HG03139 (cell line): ENCODE measurements around the gene CLBA1.
"Not testable (repeated sequence)": the region's sequence is repeated elsewhere in the genome, so short reads cannot be mapped to it uniquely, and the experiment has no call there.

ENCODE experiments used
- ATAC-seq: cut with Tn5 transposase; IDR thresholded peaks from one replicate; pipeline ENCODE4 v1.9.1; 2021; ENCODE audit not compliant: unreplicated experiment

Gene CLBA1

DNA sequence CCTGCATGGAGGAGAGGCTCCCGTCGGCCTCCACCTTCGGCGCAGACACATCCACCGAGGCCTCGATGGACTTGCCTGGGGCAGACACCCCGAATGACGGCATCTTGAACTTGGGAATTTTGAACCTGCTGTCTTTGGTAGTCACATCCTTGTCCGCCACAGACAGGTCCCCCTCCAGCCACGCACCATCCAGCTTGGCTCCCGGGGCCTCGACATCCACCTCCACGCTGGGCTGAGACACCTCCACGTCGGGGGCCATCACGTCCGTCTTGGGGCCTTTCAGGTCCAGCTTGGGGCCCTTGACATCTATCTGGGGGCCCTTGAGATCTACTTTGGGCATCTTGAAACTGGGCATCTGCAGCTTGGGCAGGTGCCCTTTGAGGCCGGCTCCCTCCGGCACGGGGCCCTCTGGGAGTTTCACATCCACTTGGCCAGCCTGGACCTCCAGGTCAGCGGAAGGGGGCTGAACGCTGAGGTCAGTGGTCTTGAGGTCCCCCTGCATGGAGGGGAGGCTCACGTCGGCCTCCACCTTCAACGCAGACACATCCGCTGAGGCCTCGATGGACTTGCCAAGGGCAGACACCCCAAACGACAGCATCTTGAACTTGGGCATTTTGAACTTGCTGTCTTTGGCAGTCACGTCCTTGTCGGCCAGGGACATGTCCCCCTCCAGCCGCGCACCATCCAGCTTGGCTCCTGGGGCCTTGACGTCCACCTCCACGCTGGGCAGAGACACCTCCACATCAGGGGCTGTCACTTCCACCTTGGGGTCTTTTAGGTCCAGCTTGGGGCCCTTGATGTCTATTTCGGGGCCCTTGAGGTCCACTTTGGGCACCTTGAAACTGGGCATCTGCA, 37.5 kb upstream of the CLBA1 start:
- not testable (repeated sequence) for ATAC-seq

DNA sequence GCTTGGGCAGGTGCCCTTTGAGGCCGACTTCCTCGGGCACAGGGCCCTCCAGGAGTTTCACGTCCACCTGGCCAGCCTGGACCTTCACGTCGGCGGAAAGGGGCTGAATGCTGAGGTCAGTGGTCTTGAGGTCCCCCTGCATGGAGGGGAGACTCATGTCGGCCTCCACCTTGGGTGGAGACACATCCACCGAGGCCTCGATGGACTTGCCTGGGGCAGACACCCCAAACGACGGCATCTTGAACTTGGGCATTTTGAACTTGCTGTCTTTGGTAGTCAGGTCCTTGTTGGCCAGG, 36.9 kb upstream of the CLBA1 start:
- no peak for ATAC-seq

DNA sequence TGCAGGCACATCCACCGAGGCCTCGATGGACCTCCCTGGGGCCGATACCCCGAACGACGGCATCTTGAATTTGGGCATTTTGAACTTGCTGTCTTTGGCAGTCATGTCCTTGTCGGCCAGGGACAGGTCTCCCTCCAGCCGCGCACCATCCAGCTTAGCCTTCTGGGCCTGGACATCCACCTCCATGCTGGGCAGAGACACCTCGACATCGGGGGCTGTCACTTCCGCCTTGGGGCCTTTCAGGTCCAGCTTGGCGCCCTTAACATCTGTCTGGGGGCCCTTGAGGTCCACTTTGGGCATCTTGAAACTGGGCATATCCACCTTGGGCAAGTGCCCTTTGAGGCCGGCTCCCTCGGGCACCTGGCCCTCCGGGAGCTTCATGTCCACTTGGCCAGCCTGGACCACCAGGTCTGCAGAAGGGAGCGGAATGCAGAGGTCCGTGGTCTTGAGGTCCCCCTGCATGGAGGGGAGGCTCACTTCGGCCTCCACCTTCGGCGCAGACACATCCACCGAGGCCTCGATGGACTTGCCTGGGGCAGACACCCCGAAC, 36.1 kb upstream of the CLBA1 start:
- ATAC-seq: not testable (repeated sequence)

DNA sequence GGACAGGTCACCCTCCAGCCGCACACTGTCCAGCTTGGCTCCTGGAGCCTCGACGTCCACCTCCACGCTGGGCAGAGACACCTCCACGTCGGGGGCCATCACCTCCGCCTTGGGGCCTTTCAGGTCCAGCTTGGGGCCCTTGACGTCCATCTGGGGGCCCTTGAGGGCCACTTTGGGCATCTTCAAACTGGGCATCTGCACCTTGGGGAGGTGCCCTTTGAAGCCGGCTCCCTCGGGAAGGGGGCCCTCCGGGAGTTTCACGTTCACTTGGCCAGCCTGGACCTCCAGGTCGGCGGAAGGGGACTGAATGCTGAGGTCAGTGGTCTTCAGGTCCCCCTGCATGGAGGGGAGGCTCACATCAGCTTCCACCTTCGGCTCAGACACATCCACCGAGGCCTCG, 35.6 kb upstream of the CLBA1 start:
- no peak for ATAC-seq

DNA sequence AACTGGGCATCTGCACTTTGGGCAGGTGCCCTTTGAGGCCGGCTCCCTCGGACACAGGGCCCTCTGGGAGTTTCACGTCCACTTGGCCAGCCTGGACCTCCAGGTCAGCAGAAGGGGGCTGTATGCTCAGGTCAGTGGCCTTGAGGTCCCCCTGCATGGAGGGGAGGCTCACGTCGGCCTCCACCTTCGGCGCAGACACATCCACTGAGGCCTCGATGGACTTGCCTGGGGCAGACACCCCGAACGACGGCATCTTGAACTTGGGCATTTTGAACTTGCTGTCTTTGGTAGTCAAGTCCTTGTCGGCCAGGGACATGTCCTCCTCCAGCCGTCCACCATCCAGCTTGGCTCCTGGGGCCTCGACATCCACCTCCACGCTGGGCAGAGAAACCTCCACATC, 34.9 kb upstream of the CLBA1 start:
- not testable (repeated sequence) for ATAC-seq

DNA sequence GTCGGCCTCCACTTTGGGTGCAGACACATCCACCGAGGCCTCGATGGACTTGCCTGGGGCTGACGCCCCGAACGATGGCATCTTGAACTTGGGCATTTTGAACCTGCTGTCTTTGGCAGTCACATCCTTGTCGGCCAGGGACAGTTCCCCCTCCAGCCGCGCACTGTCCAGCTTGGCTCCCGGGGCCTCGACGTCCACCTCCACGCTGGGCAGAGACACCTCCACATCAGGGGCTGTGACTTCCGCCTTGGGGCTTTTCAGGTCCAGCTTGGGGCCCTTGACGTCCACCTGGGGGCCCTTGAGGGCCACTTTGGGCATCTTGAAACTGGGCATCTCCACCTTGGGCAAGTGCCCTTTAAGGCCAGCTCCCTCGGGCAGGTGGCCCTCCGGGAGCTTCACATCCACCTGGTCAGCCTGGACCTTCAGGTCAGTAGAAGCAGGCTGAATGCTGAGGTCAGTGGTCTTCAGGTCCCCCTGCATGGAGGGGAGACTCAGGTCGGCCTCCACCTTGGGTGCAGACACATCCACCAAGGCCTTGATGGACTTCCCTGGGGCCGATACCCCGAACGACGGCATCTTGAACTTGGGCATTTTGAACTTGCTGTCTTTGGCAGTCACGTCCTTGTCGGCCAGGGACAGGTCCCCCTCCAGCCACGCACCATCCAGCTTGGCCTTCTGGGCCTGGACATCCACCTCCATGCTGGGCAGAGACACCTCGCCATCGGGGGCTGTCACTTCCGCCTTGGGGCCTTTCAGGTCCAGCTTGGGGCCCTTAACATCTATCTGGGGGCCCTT, 33.5 kb upstream of the CLBA1 start:
- not testable (repeated sequence) for ATAC-seq

DNA sequence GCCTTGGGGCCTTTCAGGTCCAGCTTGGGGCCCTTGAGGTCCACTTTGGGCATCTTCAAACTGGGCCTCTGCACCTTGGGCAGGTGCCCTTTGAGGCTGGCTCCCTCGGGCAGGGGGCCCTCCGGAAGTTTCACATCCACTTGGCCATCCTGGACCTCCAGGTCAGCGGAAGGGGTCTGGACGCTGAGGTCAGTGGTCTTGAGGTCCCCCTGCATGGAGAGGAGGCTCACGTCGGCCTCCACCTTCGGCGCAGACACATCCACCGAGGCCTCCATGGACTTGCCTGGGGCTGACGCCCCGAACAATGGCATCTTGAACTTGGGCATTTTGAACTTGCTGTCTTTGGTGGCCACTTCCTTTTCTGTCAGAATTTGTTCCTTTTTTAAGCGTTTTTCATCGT, 32.5 kb upstream of the CLBA1 start:
- ATAC-seq: no peak

DNA sequence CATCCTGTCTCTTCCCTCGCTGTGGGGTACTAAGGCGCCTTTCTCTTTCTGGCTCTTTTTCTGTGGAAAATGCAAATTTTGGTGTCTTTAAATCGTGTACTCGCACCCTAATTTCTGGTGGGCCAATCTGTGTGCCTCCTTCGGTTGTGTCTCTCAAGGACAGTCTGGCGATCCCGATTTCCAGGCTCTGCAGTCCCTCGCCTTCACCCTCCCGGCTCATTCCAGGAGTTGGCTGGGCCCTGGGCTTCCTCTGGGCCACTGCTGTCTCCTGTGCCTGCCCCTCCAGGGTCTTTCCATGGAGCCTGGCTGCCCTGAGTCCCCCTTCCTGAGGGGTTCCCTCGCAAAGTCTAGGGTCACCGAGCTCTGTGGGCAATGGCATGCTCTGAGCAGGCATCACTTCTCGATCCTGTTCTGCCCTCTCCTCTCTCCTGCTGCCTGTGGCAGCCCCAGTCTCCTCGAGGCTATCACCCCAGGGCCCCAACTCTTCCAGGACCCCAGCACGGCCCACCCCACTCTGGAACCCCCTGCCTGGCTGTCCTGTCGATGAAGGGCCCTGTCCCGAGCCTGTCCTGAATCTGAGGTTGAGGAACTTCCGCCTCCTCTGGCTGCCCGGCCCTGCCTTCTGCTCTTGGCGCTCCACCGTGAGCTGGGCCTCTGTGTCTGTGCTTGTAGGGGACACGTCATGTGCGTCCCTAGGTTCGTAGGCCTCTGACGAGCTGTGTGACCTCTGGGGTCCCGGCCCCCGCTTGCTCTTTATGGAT, 31.5 kb upstream of the CLBA1 start:
- ATAC-seq: no peak

DNA sequence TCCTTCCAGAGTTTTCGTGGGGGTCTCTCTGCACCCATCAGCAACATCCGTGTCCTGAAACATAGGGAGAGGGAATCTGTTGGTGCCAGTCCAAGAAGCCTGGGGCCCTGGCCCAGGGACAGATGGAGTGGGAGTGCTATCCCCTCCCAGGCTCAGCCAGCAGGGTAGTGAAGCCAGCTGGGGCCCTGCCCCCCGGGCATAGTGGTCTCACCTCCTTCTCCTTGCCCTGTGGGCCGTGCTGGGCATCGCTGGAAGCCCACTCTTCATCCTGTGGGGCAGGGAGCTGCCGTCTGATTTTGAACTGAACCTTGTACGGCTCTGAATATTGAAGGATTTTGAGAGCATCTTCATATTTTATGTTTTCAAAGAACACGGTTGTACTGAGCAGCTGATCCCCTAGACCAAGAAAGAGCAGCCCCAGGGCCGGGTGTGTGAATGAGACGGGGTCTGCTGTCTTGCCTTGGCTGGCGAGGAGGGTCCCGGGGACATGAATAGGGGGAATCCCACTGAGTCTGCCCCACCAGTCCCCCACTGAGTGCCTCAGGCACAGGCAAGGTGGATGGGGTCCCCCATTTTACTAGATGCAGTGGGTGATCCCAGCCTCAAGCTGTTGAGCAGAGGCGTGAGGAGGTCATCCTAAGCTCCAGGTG, 30.7 kb upstream of the CLBA1 start:
- ATAC-seq: no peak

DNA sequence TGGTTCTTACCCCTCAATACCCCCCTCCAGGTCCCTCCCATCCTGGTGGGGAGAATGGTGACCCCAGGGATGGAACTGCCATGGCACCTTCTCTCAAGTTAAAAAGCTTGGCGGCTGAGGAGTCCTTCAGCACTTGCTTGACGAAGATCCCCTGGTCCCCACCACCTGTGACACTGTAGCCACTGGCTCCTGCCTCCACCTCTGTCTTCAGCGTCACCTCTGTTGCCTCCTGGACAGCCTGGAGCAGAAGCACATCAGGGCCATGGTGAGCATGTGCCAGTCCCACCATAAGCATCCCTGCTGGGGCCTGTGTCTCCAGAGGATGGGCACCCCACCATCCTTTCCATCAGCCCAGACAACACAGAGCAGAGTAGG, 30.2 kb upstream of the CLBA1 start:
- no peak for ATAC-seq

DNA sequence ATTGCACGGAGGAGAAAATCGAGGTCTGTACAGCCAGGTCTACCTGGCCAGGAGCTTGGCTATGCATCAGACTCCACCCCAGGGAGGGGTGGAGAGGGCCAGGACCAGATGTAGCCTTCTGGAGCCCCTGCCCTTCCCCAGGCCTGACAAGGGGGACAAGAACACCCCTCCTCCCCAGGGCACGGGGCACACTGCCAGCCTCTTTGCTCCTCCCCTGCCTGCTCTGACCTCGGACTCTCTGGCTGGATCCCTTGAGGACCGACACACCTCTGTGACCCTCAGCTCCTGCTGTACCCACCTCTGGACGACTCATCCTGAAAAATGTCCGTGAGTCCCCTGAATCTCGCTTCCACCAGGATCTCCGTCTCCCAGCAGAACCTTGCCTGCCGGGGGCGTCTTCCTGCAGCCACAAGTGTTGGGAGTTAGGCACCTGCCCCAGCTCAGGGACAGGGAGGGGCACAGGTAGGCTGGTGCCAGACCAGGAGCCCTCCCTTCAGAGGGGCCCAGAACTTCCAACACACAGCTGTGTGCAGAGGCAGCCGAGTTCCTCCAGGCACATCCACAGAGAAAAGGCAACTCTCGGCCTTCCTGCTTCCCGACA, 29.2 kb upstream of the CLBA1 start:
- no peak for ATAC-seq

DNA sequence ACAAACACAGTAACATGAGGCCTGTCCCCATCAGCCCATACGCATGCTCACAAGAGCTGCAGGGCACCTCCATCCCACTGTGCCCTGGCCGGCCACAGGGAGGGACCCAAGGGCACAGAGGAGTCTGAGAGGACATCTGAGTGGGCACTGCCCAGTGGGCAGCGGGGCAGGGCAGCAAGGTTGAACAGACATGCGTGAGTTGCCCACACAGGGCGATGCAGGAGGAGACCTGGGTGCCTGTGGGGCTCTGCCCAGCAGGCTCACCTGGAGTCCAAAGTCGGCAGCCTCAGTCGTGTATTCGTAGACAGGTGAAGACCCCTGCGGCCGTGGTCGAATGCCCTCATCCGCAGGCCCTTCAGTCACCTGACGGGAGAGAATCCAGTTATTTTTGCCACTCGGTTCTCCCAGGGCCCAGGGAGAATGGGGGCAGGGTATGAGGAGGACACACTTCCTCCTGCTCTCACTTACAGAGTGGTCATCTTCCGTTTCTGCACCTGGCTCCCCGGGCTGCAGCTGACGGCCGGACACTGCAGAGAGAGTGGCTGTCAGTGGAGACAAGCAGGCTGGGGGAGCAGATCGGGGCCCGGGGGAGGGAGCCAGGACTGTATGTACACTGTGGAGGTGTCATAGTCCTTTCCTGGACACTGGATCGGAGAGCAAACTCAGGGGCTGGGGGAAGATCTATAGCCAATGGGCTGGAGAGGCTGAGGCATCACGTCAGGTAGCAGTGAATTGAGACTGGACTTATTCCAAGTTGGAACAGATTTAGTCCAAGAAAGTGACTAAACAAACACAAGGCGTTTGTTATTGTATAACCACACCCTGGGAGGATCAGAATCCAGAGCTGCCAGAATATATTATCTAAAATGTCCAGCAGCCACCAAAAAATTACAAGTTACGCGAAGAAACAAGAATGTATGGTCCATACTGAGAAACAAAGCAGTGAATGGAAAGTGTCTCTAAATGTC, 28.2 kb upstream of the CLBA1 start:
- ATAC-seq: no peak

DNA sequence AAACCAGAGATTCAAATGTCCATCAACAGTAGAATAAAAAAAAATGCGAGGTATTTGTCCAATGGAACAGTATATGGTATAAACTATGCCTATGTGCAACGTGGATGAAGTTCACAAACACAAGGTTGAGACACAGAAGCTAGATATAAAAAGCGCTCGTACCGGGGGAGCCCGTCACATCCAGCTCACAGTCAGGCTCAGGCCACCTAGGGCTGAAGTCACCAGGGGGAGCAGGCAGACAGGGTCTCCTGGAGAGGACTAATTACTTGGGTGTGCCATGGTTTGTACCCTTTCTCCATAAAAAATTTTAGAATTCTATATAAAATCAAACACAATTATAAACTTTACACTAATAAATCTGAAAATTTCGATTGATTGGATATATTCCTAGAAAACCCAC, 21.0 kb upstream of the CLBA1 start:
- ATAC-seq: no peak

DNA sequence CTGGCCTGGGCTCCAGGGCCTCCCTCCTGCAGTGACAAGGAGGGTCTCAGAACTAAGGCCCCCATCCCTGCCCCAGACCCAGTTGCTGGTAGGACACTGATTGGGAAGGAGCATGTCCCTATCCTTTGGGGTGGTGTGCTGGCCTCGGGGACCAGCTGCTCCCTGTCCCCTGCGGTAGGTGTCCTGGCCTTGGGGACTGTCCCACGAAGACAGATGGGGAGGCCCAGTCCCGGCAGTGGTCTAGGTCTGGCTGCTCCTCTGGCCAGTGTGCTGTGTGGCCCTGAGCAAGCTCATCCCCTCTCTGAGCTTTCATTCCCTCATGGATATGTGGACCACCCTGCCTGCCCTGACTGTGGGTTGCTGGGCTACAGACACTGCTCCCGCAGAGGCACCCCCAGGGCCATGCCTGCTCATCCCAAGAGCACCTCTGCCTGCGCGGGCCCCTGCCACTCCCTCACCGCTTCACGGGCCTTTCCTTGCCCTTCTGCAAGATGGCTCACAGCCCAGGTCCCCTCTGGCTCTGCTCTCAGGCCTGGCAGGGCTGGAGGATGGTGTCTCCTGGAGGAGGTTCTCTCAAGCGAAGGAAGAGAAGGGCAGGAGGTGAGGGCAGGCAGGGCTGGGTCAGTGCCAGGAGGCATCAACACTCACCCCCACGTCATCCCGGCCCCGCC, 19.9 kb upstream of the CLBA1 start:
- ATAC-seq: no peak

DNA sequence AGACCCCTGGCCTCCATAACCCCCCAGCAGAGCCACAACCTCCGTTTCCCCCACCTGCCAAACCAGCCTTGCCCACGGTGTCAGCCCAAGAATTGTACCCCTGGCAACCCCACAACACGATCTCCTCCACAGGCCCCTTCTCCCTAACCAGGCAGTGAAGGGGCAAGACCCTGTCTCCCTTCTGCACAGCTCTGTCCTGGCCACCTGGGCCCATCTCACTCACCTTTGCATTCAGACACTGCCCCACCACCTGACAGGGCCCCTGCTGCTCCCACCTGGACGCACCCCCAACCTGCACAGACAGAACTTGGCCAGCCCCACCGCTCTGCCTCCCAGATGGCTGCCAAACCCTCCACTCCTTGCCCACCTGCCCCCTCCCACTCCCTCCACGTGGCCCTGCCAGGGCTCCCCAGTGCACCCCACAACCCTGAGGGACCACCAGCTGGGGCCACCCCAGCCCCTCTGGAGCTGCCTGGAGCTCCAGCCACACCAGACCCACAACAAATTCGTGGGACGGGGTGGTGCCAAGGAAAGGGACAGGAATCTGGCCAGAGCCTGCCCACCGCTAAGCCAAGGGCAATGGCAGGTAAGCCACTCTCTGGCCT, 19.2 kb upstream of the CLBA1 start:
- ATAC-seq: no peak

DNA sequence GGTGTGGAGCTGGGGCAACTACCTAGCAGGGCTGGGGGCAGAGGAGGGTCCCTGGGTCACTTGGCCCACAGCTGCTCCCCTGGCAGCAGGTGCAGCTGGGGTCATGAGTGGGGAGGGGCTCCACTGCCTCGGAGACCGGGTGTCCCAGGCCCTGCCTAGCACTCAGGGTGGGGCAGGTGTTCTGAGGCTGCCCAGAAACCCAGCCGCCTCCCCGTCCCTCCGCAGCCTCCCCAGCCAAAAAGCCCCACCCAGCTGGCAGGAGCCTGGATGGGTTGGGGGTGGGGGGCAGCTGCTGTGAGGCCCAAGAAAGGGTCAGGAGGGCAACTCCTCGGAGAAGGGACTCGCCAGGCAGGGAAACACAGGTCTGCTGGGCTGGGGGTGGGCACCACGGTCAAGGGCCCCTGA, 18.6 kb upstream of the CLBA1 start:
- ATAC-seq: no peak

DNA sequence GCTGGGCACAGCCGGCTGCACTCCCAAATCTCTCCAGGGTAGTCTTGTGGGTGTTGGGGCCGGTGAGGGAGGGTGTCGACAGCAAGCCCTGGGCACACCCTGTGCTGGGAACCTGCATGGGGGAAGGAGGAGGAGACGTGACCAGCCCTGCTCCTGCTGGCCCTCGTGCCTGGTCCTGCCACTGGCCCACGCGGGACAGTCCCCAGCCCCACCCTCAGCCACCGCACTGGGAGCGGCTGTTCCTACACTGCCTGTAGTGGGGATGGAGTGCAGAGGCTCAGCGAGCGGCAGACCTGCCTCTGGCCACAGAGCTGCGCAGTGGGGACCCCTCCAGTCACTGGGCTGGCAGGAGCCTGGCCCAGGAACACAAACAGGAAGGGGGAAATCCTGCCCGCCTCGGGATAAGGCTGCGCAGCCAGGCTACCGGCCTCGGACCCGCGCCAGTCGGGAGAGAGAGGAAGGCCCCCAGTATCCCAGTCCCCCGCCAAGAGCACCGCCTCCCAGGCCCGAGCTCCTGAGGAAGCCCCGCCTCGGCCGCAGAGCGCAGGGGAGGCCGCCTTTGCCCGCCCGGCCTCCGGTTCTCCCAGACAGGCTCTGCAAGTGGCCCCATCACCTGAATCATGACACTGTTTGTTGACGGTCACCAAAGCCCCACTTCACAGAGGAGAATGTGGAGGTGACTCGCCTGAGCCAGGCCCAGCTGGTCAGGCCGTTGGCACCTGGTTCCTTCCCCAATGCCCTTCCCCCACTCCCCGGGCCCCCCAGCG, 18.0 kb upstream of the CLBA1 start:
- ATAC-seq: no peak

DNA sequence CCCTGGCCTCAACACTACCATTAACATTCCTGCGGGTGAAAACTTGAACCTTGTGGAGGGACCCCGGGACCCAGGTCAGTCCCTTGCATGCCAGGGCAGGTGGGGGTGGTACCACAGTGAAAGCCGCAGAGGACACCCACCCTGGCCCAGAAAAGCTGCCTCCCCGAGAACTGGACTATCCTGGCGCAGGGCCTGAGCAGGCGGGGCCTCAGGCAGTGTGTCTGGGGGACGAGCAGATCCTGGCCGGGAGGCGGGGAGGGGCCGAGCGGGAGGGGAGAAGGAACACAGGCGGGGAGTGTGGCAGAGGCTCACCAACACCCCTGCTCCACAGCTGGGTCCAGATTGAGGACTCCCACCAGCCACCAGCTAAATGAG, 17.4 kb upstream of the CLBA1 start:
- no peak for ATAC-seq
